Activated T-cell treated with anti-CD3 and anti-CD28 coated beads, Interleukin-2, amount 50 U/mL, for 24 hours (primary cell): Measurements from ENCODE around the gene PERM1.

ENCODE experiments used
- DNase-seq: peaks from one replicate; pipeline ENCODE4 v3.0.0-alpha.2; 2020
- H3K27ac Mint-ChIP-seq: 2 replicates; pipeline ENCODE4 v1.8.0; 2020; ENCODE audit warnings: mild to moderate bottlenecking, mixed read lengths
- H3K27me3 Mint-ChIP-seq: 2 replicates; pipeline ENCODE4 v1.8.0; 2020; ENCODE audit warnings: mixed read lengths
- H3K36me3 Mint-ChIP-seq: 2 replicates; pipeline ENCODE4 v1.8.0; 2020; ENCODE audit warnings: low read depth, mixed read lengths
- H3K4me1 Mint-ChIP-seq: 2 replicates; pipeline ENCODE4 v1.8.0; 2020; ENCODE audit warnings: low read depth, mixed read lengths
- H3K4me3 Mint-ChIP-seq: 2 replicates; pipeline ENCODE4 v1.8.0; 2020; ENCODE audit warnings: mild to moderate bottlenecking, moderate library complexity, mixed read lengths
- H3K9me3 Mint-ChIP-seq: 2 replicates; pipeline ENCODE4 v1.8.0; 2020; ENCODE audit warnings: mixed read lengths

Gene PERM1

DNA sequence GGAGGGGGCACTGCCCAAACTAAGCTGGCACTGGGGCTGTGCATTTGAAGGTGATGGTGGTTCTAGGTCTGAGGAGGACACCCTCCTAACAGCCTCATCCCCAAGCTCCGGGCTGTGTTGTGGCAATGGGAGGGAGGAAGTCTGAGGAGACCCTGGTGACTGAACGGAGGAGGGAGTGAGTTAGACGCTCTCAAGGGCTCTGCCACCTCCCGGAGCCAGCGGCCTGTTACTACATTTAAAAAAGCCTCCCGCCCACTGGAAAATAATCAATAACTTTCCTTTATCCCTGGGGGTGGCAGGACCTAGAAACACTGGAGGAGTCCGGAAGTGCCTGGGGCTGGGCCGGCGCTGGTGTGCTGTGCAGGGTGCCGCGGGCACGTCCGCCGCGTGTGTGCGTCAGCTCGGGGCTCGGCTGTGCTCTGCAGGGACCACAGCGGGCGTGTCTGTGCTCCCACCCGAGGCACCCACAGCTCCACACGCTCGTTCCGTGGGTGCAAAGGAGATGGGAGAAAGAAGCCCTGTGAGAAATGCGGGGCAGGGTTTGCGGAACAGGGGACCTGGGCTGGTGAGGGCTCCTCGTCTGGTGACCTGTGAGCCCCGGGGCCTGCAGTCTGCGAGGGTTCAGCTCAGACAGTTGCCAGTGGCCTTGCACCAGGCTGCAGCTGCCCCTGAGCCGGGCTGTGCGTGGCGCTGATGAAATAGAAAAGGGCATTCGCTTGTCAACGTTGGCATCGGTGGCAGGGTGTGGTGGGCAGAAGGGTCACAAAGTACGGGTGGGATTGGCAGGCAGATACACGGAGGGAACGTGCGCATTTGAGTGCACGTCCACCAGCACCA lies 52.9 kb downstream of the PERM1 start:
- Mint-ChIP-seq H3K4me3 (no peak overlapping the region), H3K4me1 (peaks cover 3% of the 10 kb centered on the region), H3K27me3 (peaks cover 47% of the 10 kb centered on the region), H3K9me3 (no peaks in the 10 kb centered on the region), H3K27ac (no peak overlapping the region), H3K36me3 (no peaks in the 10 kb centered on the region)
- no peak for DNase-seq

DNA sequence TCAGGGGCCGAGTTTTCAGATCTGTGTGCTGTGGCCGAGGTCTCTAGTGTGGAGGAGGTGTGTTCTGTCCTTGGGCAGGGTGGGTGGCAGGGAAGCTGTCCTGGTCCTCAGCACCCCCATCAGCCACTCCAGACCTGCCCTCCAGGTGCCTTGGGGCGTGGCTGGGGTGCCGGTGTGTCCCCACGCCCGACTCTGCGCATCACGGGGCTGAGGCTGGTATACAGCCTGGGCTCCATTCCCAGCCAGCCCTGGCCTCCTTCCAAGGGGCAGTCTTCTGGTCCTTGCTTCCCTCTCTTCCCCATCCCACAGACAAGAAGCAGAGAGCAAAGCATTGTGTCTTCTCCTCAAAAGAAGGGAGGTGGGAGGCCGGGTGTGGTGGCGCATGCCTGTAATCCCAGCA lies 54.1 kb downstream of the PERM1 start:
- DNase-seq, result no peak
- Mint-ChIP-seq H3K27ac (no peak overlapping the region), H3K27me3 (peaks cover 50% of the 10 kb centered on the region), H3K4me1 (peaks cover 10% of the 10 kb centered on the region), H3K4me3 (no peak overlapping the region), H3K9me3 (no peaks in the 10 kb centered on the region), H3K36me3 (no peaks in the 10 kb centered on the region)

DNA sequence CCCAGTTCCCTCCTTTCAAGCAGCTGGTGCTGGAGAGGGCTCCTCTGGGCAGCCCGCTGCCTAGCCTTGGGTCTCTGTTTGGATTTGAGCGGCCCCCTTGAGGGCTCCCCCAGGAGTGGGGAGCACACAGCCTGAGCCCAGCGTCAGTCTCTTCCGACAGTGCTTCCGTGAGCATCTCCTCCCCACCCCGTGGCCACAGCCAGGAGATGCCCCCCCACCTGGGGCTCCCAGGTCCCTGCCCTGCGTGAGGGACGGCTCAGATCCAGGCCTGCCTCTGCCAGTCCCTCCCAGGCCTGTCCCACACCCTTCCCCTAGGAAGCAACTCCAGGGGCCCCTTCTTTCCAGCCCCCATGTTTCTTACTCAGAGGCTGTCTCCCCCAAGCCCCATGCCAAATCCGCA lies 54.7 kb downstream of the PERM1 start:
- peaks cover 55% of the 10 kb centered on the region for H3K27me3 Mint-ChIP-seq
- H3K9me3 Mint-ChIP-seq, result no peaks in the 10 kb centered on the region
- DNase-seq, result no peak
- H3K4me1 Mint-ChIP-seq, result peaks cover 10% of the 10 kb centered on the region
- H3K36me3 Mint-ChIP-seq, result no peaks in the 10 kb centered on the region
- no peak overlapping the region for H3K4me3 Mint-ChIP-seq
- H3K27ac Mint-ChIP-seq, result no peak overlapping the region

DNA sequence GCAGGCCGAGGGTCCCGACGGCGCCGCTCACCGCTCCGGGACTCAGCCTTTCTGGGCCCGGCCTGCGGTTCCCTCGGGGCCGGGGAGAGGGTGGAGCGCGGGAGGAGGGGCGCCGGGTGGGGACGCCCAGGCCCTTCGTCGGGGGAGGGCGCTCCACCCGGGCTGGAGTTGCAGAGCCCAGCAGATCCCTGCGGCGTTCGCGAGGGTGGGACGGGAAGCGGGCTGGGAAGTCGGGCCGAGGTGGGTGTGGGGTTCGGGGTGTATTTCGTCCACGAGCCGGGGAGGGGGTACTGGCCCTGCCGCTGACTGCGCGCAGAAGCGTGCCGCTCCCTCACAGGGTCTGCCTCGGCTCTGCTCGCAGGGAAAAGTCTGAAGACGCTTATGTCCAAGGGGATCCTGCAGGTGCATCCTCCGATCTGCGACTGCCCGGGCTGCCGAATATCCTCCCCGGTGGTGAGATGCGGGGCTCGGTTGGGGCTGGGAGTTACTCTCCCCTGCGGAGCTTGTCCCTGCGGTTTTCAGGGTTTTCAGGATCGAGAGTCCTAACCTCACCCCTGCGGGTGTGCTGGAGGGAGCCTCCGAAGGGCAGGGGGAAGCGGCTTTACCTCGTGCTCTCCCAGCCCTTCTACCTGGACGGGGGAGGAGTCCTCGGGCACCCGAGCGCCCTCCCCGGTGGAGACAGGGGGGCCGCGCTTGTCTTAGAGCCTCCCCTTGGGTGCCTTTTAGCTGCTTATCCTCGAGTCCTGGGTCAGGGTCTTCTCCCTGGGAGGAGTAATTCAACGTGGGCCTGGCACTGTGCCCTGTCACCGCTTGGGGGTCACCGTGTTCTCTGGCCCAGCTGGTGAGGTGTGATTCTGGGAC lies 56.1 kb downstream of the PERM1 start:
- DNase-seq, result no peak
- no peak overlapping the region for H3K27ac Mint-ChIP-seq
- peak overlapping the region; percentile 47 for H3K4me3 Mint-ChIP-seq
- H3K9me3 Mint-ChIP-seq, result no peaks in the 10 kb centered on the region
- no peaks in the 10 kb centered on the region for H3K36me3 Mint-ChIP-seq
- H3K4me1 Mint-ChIP-seq, result peaks cover 15% of the 10 kb centered on the region
- peaks cover 59% of the 10 kb centered on the region for H3K27me3 Mint-ChIP-seq
